DOHH2 (cell line): Measurements from ENCODE around the gene TTC16.
A peak's percentile ranks its signal among the peaks of the same experiment; 100 is the strongest.

Source experiments
- H3F3A ChIP-seq: fragments of 200-600 bp; sonication (generic), shearing (Covaris generic); 2 replicates; pipeline ENCODE4 v1.6.0; 2016; ENCODE audit warnings: antibody characterized with exemption, mild to moderate bottlenecking; ENCODE audit not compliant: control insufficient read depth, insufficient read depth
- H3K27ac ChIP-seq: fragments of 200-600 bp; sonication (generic); 2 replicates; pipeline ENCODE4 v1.5.1; 2014; ENCODE audit warnings: low read depth, mild to moderate bottlenecking, low read length, moderate library complexity
- H3K27me3 ChIP-seq: fragments of 200-600 bp; sonication (generic); 2 replicates; pipeline ENCODE4 v1.6.1; 2014; ENCODE audit warnings: mild to moderate bottlenecking, low read length, mixed read lengths; ENCODE audit not compliant: control insufficient read depth
- H3K36me3 ChIP-seq: fragments of 200-600 bp; sonication (generic); 2 replicates; pipeline ENCODE4 v1.6.1; 2014; ENCODE audit warnings: mild to moderate bottlenecking, low read length, moderate library complexity, mixed read lengths; ENCODE audit not compliant: control insufficient read depth
- H3K4me1 ChIP-seq: fragments of 200-600 bp; sonication (generic); 2 replicates; pipeline ENCODE4 v1.6.1; 2014; ENCODE audit warnings: mild to moderate bottlenecking, low read length, mixed read lengths; ENCODE audit not compliant: control insufficient read depth
- H3K4me2 ChIP-seq: fragments of 200-600 bp; sonication (generic); 2 replicates; pipeline ENCODE4 v1.6.0; 2014; ENCODE audit warnings: mild to moderate bottlenecking, low read length, moderate library complexity
- H3K4me3 ChIP-seq: fragments of 200-600 bp; sonication (generic); 2 replicates; pipeline ENCODE4 v1.5.1; 2014; ENCODE audit warnings: mild to moderate bottlenecking, low read length, mixed read lengths
- H3K79me2 ChIP-seq: fragments of 200-600 bp; sonication (generic); 2 replicates; pipeline ENCODE4 v1.6.1; 2014; ENCODE audit warnings: mild to moderate bottlenecking, low read length, mixed read lengths; ENCODE audit not compliant: control insufficient read depth
- H3K9me2 ChIP-seq: fragments of 200-600 bp; sonication (generic); replicated peaks from 2 replicates; pipeline ENCODE4 v1.6.1; 2014; ENCODE audit warnings: mild to moderate bottlenecking, low read length, mixed read lengths; ENCODE audit not compliant: control insufficient read depth
- H3K9me3 ChIP-seq: fragments of 200-600 bp; sonication (generic); 2 replicates; pipeline ENCODE4 v1.6.1; 2014; ENCODE audit warnings: antibody characterized with exemption, low read length, mixed read lengths; ENCODE audit not compliant: control insufficient read depth, insufficient read depth
- H4K20me1 ChIP-seq: fragments of 200-600 bp; sonication (generic); 2 replicates; pipeline ENCODE4 v1.6.0; 2014; ENCODE audit warnings: low read depth, mild to moderate bottlenecking, antibody characterized with exemption, low read length, moderate library complexity; ENCODE audit not compliant: control insufficient read depth, insufficient read depth
- EZH2phosphoT487 ChIP-seq: fragments of 200-600 bp; sonication (generic); IDR thresholded peaks from 2 replicates; pipeline ENCODE4 v1.6.1; 2017; ENCODE audit warnings: borderline replicate concordance, mild to moderate bottlenecking, antibody characterized with exemption, low read length, moderate library complexity, mixed read lengths
- TF ChIP-seq, protein P1 (sequence below): fragments of 200-600 bp; sonication (generic); IDR thresholded peaks from one replicate; pipeline ENCODE4 v1.5.1; 2014; ENCODE audit warnings: antibody characterized with exemption, mild to moderate bottlenecking, low read depth, low read length; ENCODE audit not compliant: poor library complexity, severe bottlenecking

Gene TTC16

GRCh38 chr9:127705577-127706379 is 10.1 kb upstream of the TTC16 start:
- no peaks in the 10 kb centered on the region for H3K27me3 ChIP-seq
- no peaks in the 10 kb centered on the region for H4K20me1 ChIP-seq
- no peaks in the 10 kb centered on the region for H3K9me3 ChIP-seq
- no peak overlapping the region for H3K27ac ChIP-seq
- H3F3A ChIP-seq: no peaks in the 10 kb centered on the region
- no peak overlapping the region for H3K4me2 ChIP-seq
- H3K36me3 ChIP-seq: no peaks in the 10 kb centered on the region
- H3K79me2 ChIP-seq: no peaks in the 10 kb centered on the region
- TF ChIP-seq, protein P1, sequence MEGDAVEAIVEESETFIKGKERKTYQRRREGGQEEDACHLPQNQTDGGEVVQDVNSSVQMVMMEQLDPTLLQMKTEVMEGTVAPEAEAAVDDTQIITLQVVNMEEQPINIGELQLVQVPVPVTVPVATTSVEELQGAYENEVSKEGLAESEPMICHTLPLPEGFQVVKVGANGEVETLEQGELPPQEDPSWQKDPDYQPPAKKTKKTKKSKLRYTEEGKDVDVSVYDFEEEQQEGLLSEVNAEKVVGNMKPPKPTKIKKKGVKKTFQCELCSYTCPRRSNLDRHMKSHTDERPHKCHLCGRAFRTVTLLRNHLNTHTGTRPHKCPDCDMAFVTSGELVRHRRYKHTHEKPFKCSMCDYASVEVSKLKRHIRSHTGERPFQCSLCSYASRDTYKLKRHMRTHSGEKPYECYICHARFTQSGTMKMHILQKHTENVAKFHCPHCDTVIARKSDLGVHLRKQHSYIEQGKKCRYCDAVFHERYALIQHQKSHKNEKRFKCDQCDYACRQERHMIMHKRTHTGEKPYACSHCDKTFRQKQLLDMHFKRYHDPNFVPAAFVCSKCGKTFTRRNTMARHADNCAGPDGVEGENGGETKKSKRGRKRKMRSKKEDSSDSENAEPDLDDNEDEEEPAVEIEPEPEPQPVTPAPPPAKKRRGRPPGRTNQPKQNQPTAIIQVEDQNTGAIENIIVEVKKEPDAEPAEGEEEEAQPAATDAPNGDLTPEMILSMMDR: no peak
- no peak for TF ChIP-seq EZH2phosphoT487
- H3K9me2 ChIP-seq: no peaks in the 10 kb centered on the region
- peaks cover 5% of the 10 kb centered on the region; the same call in 1 of the 2 replicates for H3K4me1 ChIP-seq
- H3K4me3 ChIP-seq: no peak overlapping the region

DNA sequence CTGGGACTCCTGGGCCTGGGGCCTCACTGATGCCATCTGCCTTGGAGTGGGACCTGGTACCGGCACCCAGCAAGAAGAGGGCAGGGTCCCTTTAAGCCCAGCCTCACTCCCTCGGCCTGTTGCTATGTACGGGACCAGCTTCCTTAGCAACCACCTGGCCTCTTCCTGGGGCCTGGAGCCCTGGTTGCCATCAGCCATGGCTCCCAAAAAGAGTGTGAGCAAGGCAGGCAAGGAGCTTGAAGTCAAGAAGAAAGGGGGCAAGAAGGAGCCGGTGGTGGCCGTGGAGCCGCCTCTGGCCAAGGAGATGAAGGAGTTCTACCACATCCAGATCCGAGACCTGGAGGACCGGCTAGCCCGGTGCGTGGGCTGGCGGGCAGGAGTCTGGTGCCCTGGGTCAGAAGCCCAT is 9.0 kb upstream of the TTC16 start, which contains the start of gene CFAP157:
CFAP157 (plus strand) TSS at position 153 of the 406 bp plus-strand sequence; CDS start at position 197, 44 bp downstream.
- Histone ChIP-seq H4K20me1 (no peaks in the 10 kb centered on the region), H3K4me3 (no peak within 1 kb of the TSS), H3K79me2 (no peaks in the 10 kb centered on the region), H3K27ac (no peak within 1 kb of the TSS), H3K9me3 (no peaks in the 10 kb centered on the region), H3K9me2 (no peaks in the 10 kb centered on the region), H3K4me1 (peaks cover 5% of the 10 kb centered on the region; the same call in 1 of the 2 replicates), H3F3A (no peaks in the 10 kb centered on the region), H3K36me3 (no peaks in the 10 kb centered on the region), H3K27me3 (no peaks in the 10 kb centered on the region), H3K4me2 (no peak within 1 kb of the TSS)
- no peak for TF ChIP-seq EZH2phosphoT487
- TF ChIP-seq, protein P1: no peak

DNA sequence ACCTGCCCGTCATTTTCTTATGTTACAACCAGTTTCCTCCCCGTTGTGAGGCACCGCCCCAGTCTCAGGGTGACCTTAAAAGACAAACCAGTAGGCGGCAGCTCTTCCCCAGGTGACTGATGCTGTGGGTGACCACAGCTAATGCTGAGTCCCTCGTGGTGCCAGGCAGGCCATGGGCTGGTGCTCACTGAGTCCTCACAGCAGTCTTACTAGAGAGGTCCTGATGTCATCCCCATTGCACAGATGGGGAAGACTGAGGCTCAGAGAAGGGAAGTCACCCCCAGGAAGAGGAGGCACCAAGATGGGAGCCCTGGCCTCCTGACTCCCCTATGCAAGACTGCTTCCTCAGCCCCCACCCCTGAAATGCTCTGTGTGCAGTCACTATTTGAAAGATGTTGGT is 8.1 kb upstream of the TTC16 start:
- no peak overlapping the region for H3K4me3 ChIP-seq
- no peak for TF ChIP-seq EZH2phosphoT487
- TF ChIP-seq, protein P1: peak; percentile 54
- H3K9me2 ChIP-seq: no peaks in the 10 kb centered on the region
- H4K20me1 ChIP-seq: no peaks in the 10 kb centered on the region
- H3F3A ChIP-seq: no peaks in the 10 kb centered on the region
- H3K79me2 ChIP-seq: no peaks in the 10 kb centered on the region
- no peaks in the 10 kb centered on the region for H3K36me3 ChIP-seq
- H3K27ac ChIP-seq: no peak overlapping the region
- no peaks in the 10 kb centered on the region for H3K9me3 ChIP-seq
- peaks cover 5% of the 10 kb centered on the region; the same call in 1 of the 2 replicates for H3K4me1 ChIP-seq
- H3K4me2 ChIP-seq: no peak overlapping the region
- no peaks in the 10 kb centered on the region for H3K27me3 ChIP-seq
